GM19099 (cell line): ENCODE data around the gene HOXB13.

Experiments used
- POLR2A ChIP-seq: IDR thresholded peaks from 3 replicates; pipeline ENCODE4 v1.6.1; 2011; ENCODE audit warnings: low read depth; ENCODE audit not compliant: insufficient read length; ENCODE audit errors: extremely low read depth

HOXB13 gene

GRCh38 chr17:48728232-48729231, at the start of gene HOXB13:
Gene HOXB13, minus strand, starts transcription at chr17:48728750. Its CDS starts 157 bp downstream, at chr17:48728593.
- no peak for TF ChIP-seq POLR2A

GRCh38 chr17:48776602-48777001, 48.1 kb upstream of the HOXB13 start:
- TF ChIP-seq POLR2A: no peak

GRCh38 chr17:48773245-48773644, 44.7 kb upstream of the HOXB13 start:
- no peak for TF ChIP-seq POLR2A

GRCh38 chr17:48770954-48771353, 42.4 kb upstream of the HOXB13 start:
- no peak for TF ChIP-seq POLR2A

- TF ChIP-seq POLR2A: no peak
Observed at GRCh38 chr17:48769009-48769675, 40.6 kb upstream of the HOXB13 start.

- TF ChIP-seq POLR2A: no peak
Observed at GRCh38 chr17:48767263-48767774, 38.8 kb upstream of the HOXB13 start.

GRCh38 chr17:48761114-48761513, 32.6 kb upstream of the HOXB13 start:
- TF ChIP-seq POLR2A: no peak

- TF ChIP-seq POLR2A: no peak
Observed at GRCh38 chr17:48760411-48760810, 31.9 kb upstream of the HOXB13 start.

GRCh38 chr17:48759288-48759687, 30.7 kb upstream of the HOXB13 start:
- TF ChIP-seq POLR2A: no peak

GRCh38 chr17:48757524-48757961, 29.0 kb upstream of the HOXB13 start:
- no peak for TF ChIP-seq POLR2A

- no peak for TF ChIP-seq POLR2A
Observed at GRCh38 chr17:48756830-48757251, 28.3 kb upstream of the HOXB13 start.

- TF ChIP-seq POLR2A: no peak
Observed at GRCh38 chr17:48755356-48755755, 26.8 kb upstream of the HOXB13 start.

GRCh38 chr17:48754500-48755261, 26.1 kb upstream of the HOXB13 start:
- TF ChIP-seq POLR2A: no peak

GRCh38 chr17:48753794-48754499, 25.4 kb upstream of the HOXB13 start:
- no peak for TF ChIP-seq POLR2A
